Upper lobe of left lung (tissue), 4 donors: Measurements from ENCODE around the gene UBE4A.

Experiments used
- CTCF ChIP-seq, 6 experiments: fragments of 450-650 bp in 4 of 6; fragments of 200-600 bp in 2 of 6; sonication (generic) in 2 of 6; IDR thresholded peaks; one replicate each; pipeline ENCODE4 v1.5.1; 2016 to 2019; ENCODE audit warnings: antibody characterized with exemption in 6 of 6
- EP300 ChIP-seq, 4 donors: sonication (generic); formaldehyde crosslinking; IDR thresholded peaks; one replicate each; pipeline ENCODE4 v1.5.1; 2017; ENCODE audit warnings: antibody characterized with exemption in 4 of 4, control low read depth in 2 of 4
- POLR2AphosphoS5 ChIP-seq, 2 donors: sonication (generic); formaldehyde crosslinking; IDR thresholded peaks; one replicate each; pipeline ENCODE4 v1.5.1; 2017; ENCODE audit warnings: antibody characterized with exemption in 2 of 2

- TF ChIP-seq CTCF (IDR thresholded peaks at IDR 0.05) (no peak), POLR2AphosphoS5 (IDR thresholded peaks at IDR 0.05) (no peak), EP300 (IDR thresholded peaks at IDR 0.05) (no peak)
Observed at GRCh38 chr11:118325283-118325682, 34.1 kb upstream of the UBE4A start.
